ENCODE measurements around the gene KAT6B. TPM values are rescaled to one million over a fixed set of nuclear protein-coding genes. Genes with fewer than 3 reads are reported as not detected.

KAT6B gene
- total and polyA plus RNA-seq, 10 of the 15 experiments (the other 5 are each of a cell fraction or from before 2014, with no cell fraction given) = 2.7 to 22.6 (median 15.7) TPM

DNA sequence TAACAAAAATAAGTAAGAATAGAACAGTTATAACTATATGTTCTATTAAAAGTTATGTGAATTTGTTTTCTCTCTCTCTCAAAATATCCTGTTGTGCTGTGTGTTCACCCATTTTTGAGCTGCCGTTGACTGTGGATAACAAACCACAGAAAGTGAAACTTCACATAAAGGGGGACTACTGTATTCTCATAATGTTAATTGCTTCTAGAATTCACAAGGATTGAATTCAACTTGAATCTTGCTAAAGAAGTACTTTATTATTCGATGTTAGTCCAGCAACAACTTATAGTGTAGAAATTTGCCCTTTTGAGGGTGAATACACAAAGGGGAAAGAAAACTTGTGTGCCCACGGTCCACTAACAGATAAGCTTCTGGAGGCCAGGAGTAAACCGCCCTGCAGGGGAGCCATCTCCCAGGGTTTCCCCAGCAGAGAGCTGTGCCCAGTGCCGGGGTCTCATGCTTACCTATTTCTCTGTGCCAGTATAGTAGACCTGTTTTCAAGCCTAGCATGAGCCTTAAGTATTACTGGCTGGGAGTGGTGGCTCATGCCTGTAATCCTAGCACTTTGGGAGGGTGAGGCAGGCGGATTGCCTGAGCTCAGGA lies 87.1 kb downstream of the KAT6B start (continued):
- TF ChIP-seq MLLT1 (IDR thresholded peaks at IDR 0.05) (0 out of 2 replicates have a peak, but pooled peaks have one; percentile 34), SREBF1 (IDR thresholded peaks at IDR 0.05; ENCODE audit: low read length) (no peak), STAT3 (IDR thresholded peaks at IDR 0.05; ENCODE audit: low read depth, low read length) (no peak), SRF (IDR thresholded peaks at IDR 0.05; ENCODE audit: low read depth in 2 of 2, low read length in 2 of 2) (no peak), CBFB (IDR thresholded peaks at IDR 0.05; ENCODE audit: low read depth) (peak; percentile 34; the same call in 1 of the 2 replicates)
- TF ChIP-seq, protein P1, sequence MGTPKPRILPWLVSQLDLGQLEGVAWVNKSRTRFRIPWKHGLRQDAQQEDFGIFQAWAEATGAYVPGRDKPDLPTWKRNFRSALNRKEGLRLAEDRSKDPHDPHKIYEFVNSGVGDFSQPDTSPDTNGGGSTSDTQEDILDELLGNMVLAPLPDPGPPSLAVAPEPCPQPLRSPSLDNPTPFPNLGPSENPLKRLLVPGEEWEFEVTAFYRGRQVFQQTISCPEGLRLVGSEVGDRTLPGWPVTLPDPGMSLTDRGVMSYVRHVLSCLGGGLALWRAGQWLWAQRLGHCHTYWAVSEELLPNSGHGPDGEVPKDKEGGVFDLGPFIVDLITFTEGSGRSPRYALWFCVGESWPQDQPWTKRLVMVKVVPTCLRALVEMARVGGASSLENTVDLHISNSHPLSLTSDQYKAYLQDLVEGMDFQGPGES (IDR thresholded peaks at IDR 0.05) = no peak

- BruUV-seq (replicated peaks) = no TSS peak
- TF ChIP-seq, protein P2, sequence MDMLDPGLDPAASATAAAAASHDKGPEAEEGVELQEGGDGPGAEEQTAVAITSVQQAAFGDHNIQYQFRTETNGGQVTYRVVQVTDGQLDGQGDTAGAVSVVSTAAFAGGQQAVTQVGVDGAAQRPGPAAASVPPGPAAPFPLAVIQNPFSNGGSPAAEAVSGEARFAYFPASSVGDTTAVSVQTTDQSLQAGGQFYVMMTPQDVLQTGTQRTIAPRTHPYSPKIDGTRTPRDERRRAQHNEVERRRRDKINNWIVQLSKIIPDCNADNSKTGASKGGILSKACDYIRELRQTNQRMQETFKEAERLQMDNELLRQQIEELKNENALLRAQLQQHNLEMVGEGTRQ (IDR thresholded peaks at IDR 0.05; ENCODE audit: borderline replicate concordance, low read depth, low read length) = no peak
- no peak for TF ChIP-seq POLR2AphosphoS2 (IDR thresholded peaks at IDR 0.05; ENCODE audit: low read depth, low read length)
- TF ChIP-seq GABPA (IDR thresholded peaks at IDR 0.05; ENCODE audit: low read depth) = no peak
- no peak for TF ChIP-seq IRF5 (IDR thresholded peaks at IDR 0.05; ENCODE audit: borderline replicate concordance)
- no peak for TF ChIP-seq CBFB (IDR thresholded peaks at IDR 0.05; ENCODE audit: low read depth)
- TF ChIP-seq, protein P3, sequence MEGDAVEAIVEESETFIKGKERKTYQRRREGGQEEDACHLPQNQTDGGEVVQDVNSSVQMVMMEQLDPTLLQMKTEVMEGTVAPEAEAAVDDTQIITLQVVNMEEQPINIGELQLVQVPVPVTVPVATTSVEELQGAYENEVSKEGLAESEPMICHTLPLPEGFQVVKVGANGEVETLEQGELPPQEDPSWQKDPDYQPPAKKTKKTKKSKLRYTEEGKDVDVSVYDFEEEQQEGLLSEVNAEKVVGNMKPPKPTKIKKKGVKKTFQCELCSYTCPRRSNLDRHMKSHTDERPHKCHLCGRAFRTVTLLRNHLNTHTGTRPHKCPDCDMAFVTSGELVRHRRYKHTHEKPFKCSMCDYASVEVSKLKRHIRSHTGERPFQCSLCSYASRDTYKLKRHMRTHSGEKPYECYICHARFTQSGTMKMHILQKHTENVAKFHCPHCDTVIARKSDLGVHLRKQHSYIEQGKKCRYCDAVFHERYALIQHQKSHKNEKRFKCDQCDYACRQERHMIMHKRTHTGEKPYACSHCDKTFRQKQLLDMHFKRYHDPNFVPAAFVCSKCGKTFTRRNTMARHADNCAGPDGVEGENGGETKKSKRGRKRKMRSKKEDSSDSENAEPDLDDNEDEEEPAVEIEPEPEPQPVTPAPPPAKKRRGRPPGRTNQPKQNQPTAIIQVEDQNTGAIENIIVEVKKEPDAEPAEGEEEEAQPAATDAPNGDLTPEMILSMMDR (IDR thresholded peaks at IDR 0.05 in 2 of 3, conservative IDR thresholded peaks at IDR 0.05 in 1 of 3; ENCODE audit: control insufficient read depth in 2 of 3, extremely low read depth in 1 of 3, insufficient read depth in 1 of 3, low read depth in 3 of 3, low read length in 3 of 3) = no peak
- ATAC-seq = no peak
- Histone ChIP-seq H3K4me1 (ENCODE audit: control insufficient read depth, insufficient read depth, low read length) (peaks cover 5% of the 10 kb centered on the region), H3K36me3 (ENCODE audit: control insufficient read depth in 2 of 2, insufficient read depth in 2 of 2, low read length in 1 of 2) (no peaks in the 10 kb centered on the region), H2AFZ (ENCODE audit: control insufficient read depth, low read depth, low read length) (no peak overlapping the region), H4K20me1 (ENCODE audit: control insufficient read depth, insufficient read depth) (no peaks in the 10 kb centered on the region), H3K9me3 (replicated peaks; ENCODE audit: control insufficient read depth, insufficient read depth, low read length) (peaks cover 7% of the 10 kb centered on the region), H3K27me3 (replicated peaks in 1 of 2; ENCODE audit: control insufficient read depth in 2 of 2, insufficient read depth in 2 of 2, low read length in 1 of 2) (no peaks in the 10 kb centered on the region), H3K79me2 (ENCODE audit: control insufficient read depth, insufficient read depth, low read length) (peaks cover 18% of the 10 kb centered on the region), H3K4me3 (no peak overlapping the region), H3K27ac (ENCODE audit: control insufficient read depth, insufficient read depth) (no peak overlapping the region), H3K9ac (ENCODE audit: control insufficient read depth, insufficient read depth, low read length) (no peak overlapping the region), H3K4me2 (ENCODE audit: control insufficient read depth, insufficient read depth) (no peak overlapping the region)
- ChIA-PET SMC1A (ENCODE audit: uncharacterized antibody, unreplicated experiment) (interaction anchor here (0.6 to 5.1 kb wide), 10 partner anchors 12 to 178 kb away, joined by 3 to 73 read pairs (median 4); no protein-coding TSS in a partner anchor), RAD21 (ENCODE audit: unreplicated experiment) (interaction anchor here (2.1 to 2.7 kb wide), 2 partner anchors 18 to 61 kb away, joined by 4 to 9 read pairs; no protein-coding TSS in a partner anchor), CTCF (interaction anchor here (0.9 to 5.3 kb wide), 4 partner anchors 12 to 178 kb away, joined by 3 to 34 read pairs (median 4); no protein-coding TSS in a partner anchor), POLR2A (interaction anchor here (0.6 to 7.5 kb wide), 3 partner anchors 12 to 126 kb away, joined by 3 to 47 read pairs (median 7); no protein-coding TSS in a partner anchor)
- no peak for FAIRE-seq
- 100% methylated on average over 1 of the region's 1 CpG for WGBS (ENCODE audit: insufficient coverage, insufficient replicate concordance, low lambda C conversion rate, missing lambda C conversion rate)
- DNase-seq (ENCODE audit: low read depth, low spot score) = no peak
- in situ Hi-C loops (cut with MboI) = no loop called here
- intact Hi-C loops (cut with micrococcal nuclease; ENCODE audit: unreplicated experiment) = no loop called here
Measured at GRCh38 chr10:74916283-74916682, 89.9 kb downstream of the KAT6B start.
